HepG2 (cell line): ENCODE data around the gene CLCN2. TPM values are rescaled to one million over a fixed set of nuclear protein-coding genes. Genes with fewer than 3 reads are reported as not detected.
A peak's percentile ranks its signal among the peaks of the same experiment; 100 is the strongest.

Source experiments
- ATF7 ChIP-seq, 2 experiments: fragments of 450-650 bp in 1 of 2; sonication (generic) in 1 of 2; formaldehyde crosslinking in 1 of 2; IDR thresholded peaks; 2 replicates each; pipeline versions ENCODE4 v1.4.0 to v1.6.1; 2016 to 2020; ENCODE audit warnings: antibody characterized with exemption in 1 of 2, mild to moderate bottlenecking in 1 of 2, missing genetic modification reagents in 1 of 2
- CBX5 ChIP-seq: sonication (generic); formaldehyde crosslinking; IDR thresholded peaks from 2 replicates; pipeline ENCODE4 v1.4.0; 2020; ENCODE audit warnings: missing genetic modification reagents, borderline replicate concordance
- CEBPZ ChIP-seq: IDR thresholded peaks from 2 replicates; pipeline ENCODE4 v1.6.1; 2012; ENCODE audit warnings: low read length, improper control_type of control experiment
- HMGXB3 ChIP-seq: sonication (generic); formaldehyde crosslinking; IDR thresholded peaks from 2 replicates; pipeline ENCODE4 v1.4.0; 2020; ENCODE audit warnings: missing genetic modification reagents, borderline replicate concordance
- ISX ChIP-seq: sonication (generic); formaldehyde crosslinking; conservative IDR thresholded peaks from 2 replicates; pipeline ENCODE4 v1.5.0; 2020; ENCODE audit warnings: missing genetic modification reagents
- KMT2A ChIP-seq: sonication (generic); formaldehyde crosslinking; IDR thresholded peaks from 2 replicates; pipeline ENCODE4 v1.4.0; 2020; ENCODE audit warnings: missing genetic modification reagents
- MBNL3 ChIP-seq: fragments of 250-450 bp; sonication (Bioruptor Pico); conservative IDR thresholded peaks from 2 replicates; pipeline ENCODE4 v1.8.0; 2022; ENCODE audit warnings: mild to moderate bottlenecking, inconsistent platforms
- MEIS2 ChIP-seq: sonication (generic); formaldehyde crosslinking; IDR thresholded peaks from 2 replicates; pipeline ENCODE4 v1.9.0; 2021; ENCODE audit warnings: mild to moderate bottlenecking, missing genetic modification reagents
- MTERF4 ChIP-seq: sonication (generic); formaldehyde crosslinking; IDR thresholded peaks from 2 replicates; pipeline ENCODE4 v1.8.0; 2023; ENCODE audit warnings: mild to moderate bottlenecking, missing genetic modification reagents
- PHF5A ChIP-seq: IDR thresholded peaks from one replicate; pipeline ENCODE4 v1.6.1; 2018; ENCODE audit warnings: low read depth, missing genetic modification reagents; ENCODE audit not compliant: unreplicated experiment
- SP140L ChIP-seq: sonication (generic); formaldehyde crosslinking; IDR thresholded peaks from 2 replicates; pipeline ENCODE4 v1.4.0; 2020; ENCODE audit warnings: missing genetic modification reagents, borderline replicate concordance
- THAP8 ChIP-seq: sonication (generic); formaldehyde crosslinking; IDR thresholded peaks from 2 replicates; pipeline ENCODE4 v1.5.1; 2020; ENCODE audit warnings: missing genetic modification reagents, mild to moderate bottlenecking, borderline replicate concordance
- ZFP36L2 ChIP-seq: sonication (generic); formaldehyde crosslinking; IDR thresholded peaks from 2 replicates; pipeline ENCODE4 v1.4.0; 2020; ENCODE audit warnings: missing genetic modification reagents
- ZNF17 ChIP-seq: sonication (generic); formaldehyde crosslinking; IDR thresholded peaks from 2 replicates; pipeline ENCODE4 v1.5.0; 2020; ENCODE audit warnings: mild to moderate bottlenecking, missing genetic modification reagents
- ZNF24 ChIP-seq: fragments of 450-650 bp; IDR thresholded peaks from 2 replicates; pipeline ENCODE4 v1.6.1; 2017; ENCODE audit warnings: antibody characterized with exemption, mild to moderate bottlenecking
- ZNF331 ChIP-seq: sonication (generic); formaldehyde crosslinking; IDR thresholded peaks from 2 replicates; pipeline ENCODE4 v1.4.0; 2020; ENCODE audit warnings: missing genetic modification reagents
- ZNF337 ChIP-seq: sonication (generic); formaldehyde crosslinking; IDR thresholded peaks from 2 replicates; pipeline ENCODE4 v1.5.1; 2020; ENCODE audit warnings: missing genetic modification reagents, low read depth, mild to moderate bottlenecking, borderline replicate concordance
- ZNF441 ChIP-seq: sonication (generic); formaldehyde crosslinking; IDR thresholded peaks from 2 replicates; pipeline ENCODE4 v1.7.0; 2021; ENCODE audit warnings: missing genetic modification reagents, borderline replicate concordance
- ZNF790 ChIP-seq: sonication (generic); formaldehyde crosslinking; IDR thresholded peaks from 2 replicates; pipeline ENCODE4 v1.8.0; 2022; ENCODE audit warnings: missing genetic modification reagents, mild to moderate bottlenecking, borderline replicate concordance
- ZSCAN22 ChIP-seq: sonication (generic); formaldehyde crosslinking; IDR thresholded peaks from 2 replicates; pipeline ENCODE4 v1.4.0; 2020; ENCODE audit warnings: mild to moderate bottlenecking, missing genetic modification reagents
- polyA plus RNA-seq, 8 experiments: library from polyadenylated mRNA; depleted of rRNA in 3 of 8; stranded (reverse) in 7 of 8; unstranded in 1 of 8; fragments of >200 nt; fragmentation: Illumina TruSeq in 4 of 8; extraction: Trizol in 4 of 8; gene quantifications; 2 replicates each; pipeline versions ENCODE4 v1.2.1 to v1.2.3, GENCODE V29; 2011 to 2016; ENCODE audit warnings: low read depth in 4 of 8, missing spikeins in 1 of 8, mixed read lengths in 1 of 8; ENCODE audit not compliant: insufficient read depth in 1 of 8
- total RNA-seq, 5 experiments: library from RNA; depleted of rRNA; stranded (reverse); fragments of >200 nt; fragmentation: Illumina TruSeq; extraction: Trizol; gene quantifications; 2 replicates each; pipeline ENCODE4 v1.2.3, GENCODE V29; 2016; ENCODE audit warnings: low read depth in 1 of 5

Gene CLCN2
- total and polyA plus RNA-seq, 2 of the 13 experiments (the other 11 are each of a cell fraction or from before 2014, with no cell fraction given) = 11.4 to 13.5 TPM

GRCh38 chr3:184298759-184299487 is 62.5 kb downstream of the CLCN2 start, which contains the start of gene PSMD2 (continued):
- TF ChIP-seq THAP8 (CRISPR knock-in tag) (no peak), ZNF441 (CRISPR knock-in tag) (peak; percentile 50; the same call in 1 of the 2 replicates), SP140L (CRISPR knock-in tag) (no peak), ZNF17 (CRISPR knock-in tag) (no peak), ZNF331 (peak; percentile 57; the same call in 1 of the 2 replicates), CBX5 (CRISPR knock-in tag) (no peak; the same call in 1 of the 2 replicates), PHF5A (no peak), ATF7 (IDR thresholded peaks at IDR 0.05) (no peak), ATF7 (CRISPR knock-in tag; IDR thresholded peaks at IDR 0.05) (no peak), CEBPZ (no peak), MEIS2 (CRISPR knock-in tag) (no peak; the same call in 1 of the 2 replicates), ZNF790 (CRISPR knock-in tag) (0 out of 2 replicates have a peak, but pooled peaks have one; percentile 10), KMT2A (CRISPR knock-in tag) (peak; percentile 63; the same call in 1 of the 2 replicates), HMGXB3 (CRISPR knock-in tag) (peak; percentile 23; the same call in 1 of the 2 replicates), MBNL3 (CRISPR knock-in tag) (no peak), MTERF4 (CRISPR knock-in tag) (no peak; the same call in 1 of the 2 replicates), ZNF24 (no peak), ZNF337 (CRISPR knock-in tag) (no peak), ISX (CRISPR knock-in tag) (no peak), ZFP36L2 (CRISPR knock-in tag) (no peak), ZSCAN22 (CRISPR knock-in tag) (no peak)
